Measurements from ENCODE around the gene IQCK. TPM values are rescaled to one million over a fixed set of nuclear protein-coding genes. Genes with fewer than 3 reads are reported as not detected.

IQCK gene
- total RNA-seq, 2 experiments from 2014 or later: 0.66 to 0.82 TPM

DNA sequence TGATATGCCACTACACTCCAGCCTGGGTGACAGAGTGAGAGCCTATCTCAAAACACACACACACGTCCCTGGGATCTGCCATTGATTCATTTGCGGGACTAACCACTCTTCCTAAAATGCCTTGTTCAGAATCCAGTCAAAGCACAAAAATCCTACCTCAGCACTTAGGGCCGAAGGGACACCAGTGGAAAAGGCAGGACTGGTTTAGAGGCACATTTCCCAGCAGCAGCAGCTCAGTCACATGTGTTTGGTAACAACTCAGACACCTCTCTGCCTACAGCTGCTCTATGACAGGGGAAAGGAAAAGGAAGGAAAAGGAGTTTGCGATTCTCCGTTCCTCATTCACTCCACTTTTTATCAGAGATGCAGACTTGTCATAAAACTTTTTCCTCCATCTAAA is 12.2 kb upstream of the IQCK start:
- CTCF ChIA-PET: no interaction called here
- no peak for DNase-seq
- H3K27ac Mint-ChIP-seq: no peak overlapping the region
- H3K27me3 Mint-ChIP-seq: no peaks in the 10 kb centered on the region
- H3K36me3 Mint-ChIP-seq: peaks cover 49% of the 10 kb centered on the region
- ATAC-seq: no peak
- H3K9me3 Mint-ChIP-seq (ENCODE audit: low read depth): no peaks in the 10 kb centered on the region
- H3K4me1 Mint-ChIP-seq: no peaks in the 10 kb centered on the region
- no peak overlapping the region for H3K4me3 Mint-ChIP-seq

GRCh38 chr16:19706846-19707245 is 11.2 kb upstream of the IQCK start:
- H3K27ac Mint-ChIP-seq: no peak overlapping the region
- no peaks in the 10 kb centered on the region for H3K9me3 Mint-ChIP-seq (ENCODE audit: low read depth)
- no peaks in the 10 kb centered on the region for H3K27me3 Mint-ChIP-seq
- no peak overlapping the region for H3K4me3 Mint-ChIP-seq
- no peaks in the 10 kb centered on the region for H3K4me1 Mint-ChIP-seq
- H3K36me3 Mint-ChIP-seq: peaks cover 42% of the 10 kb centered on the region
- CTCF ChIA-PET: no interaction called here
- no peak for ATAC-seq
- no peak for DNase-seq

DNA sequence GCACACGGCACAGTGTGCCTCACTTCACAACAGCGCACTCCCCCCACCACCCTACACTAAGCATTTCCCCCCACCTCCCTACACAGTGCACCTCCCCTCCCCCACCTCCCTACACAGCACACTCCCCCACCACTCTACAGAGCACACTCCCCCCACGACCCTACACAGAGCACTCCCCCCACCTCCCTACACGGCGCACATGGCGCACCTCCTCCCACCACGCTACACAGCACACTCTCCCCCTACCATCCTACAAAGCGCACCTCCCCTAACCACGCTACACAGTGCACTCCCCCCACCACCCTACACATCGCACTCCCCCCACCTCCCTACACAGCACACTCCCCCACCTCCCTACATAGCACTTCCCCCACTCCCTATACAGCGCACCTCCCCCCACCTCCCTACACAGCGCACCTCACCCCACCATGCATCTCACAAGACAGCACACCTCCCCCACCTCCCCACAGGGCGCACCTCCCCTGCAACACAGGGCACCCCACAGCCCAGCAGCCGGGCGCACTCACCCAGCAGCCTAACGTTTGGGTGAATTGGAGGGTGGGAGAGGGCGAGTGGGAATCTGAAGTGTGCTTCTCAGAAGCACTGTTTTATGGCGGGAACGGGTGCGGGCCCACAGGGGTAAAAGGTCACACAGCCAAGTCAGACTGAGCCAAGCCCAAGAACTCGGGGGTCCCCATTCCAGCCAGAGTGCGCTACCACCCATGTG is 10.3 kb upstream of the IQCK start:
- CTCF ChIA-PET: no interaction called here
- H3K27ac Mint-ChIP-seq: no peak overlapping the region
- ATAC-seq (no peak), DNase-seq (no peak)
- peaks cover 37% of the 10 kb centered on the region for H3K36me3 Mint-ChIP-seq
- H3K4me3 Mint-ChIP-seq: no peak overlapping the region
- H3K27me3 Mint-ChIP-seq: no peaks in the 10 kb centered on the region
- H3K4me1 Mint-ChIP-seq: no peaks in the 10 kb centered on the region
- H3K9me3 Mint-ChIP-seq (ENCODE audit: low read depth): no peaks in the 10 kb centered on the region

- ATAC-seq (no peak), DNase-seq (no peak)
- no peak overlapping the region for H3K4me3 Mint-ChIP-seq
- H3K9me3 Mint-ChIP-seq (ENCODE audit: low read depth): no peaks in the 10 kb centered on the region
- peaks cover 33% of the 10 kb centered on the region for H3K36me3 Mint-ChIP-seq
- CTCF ChIA-PET: no interaction called here
- no peak overlapping the region for H3K27ac Mint-ChIP-seq
- H3K4me1 Mint-ChIP-seq: no peaks in the 10 kb centered on the region
- no peaks in the 10 kb centered on the region for H3K27me3 Mint-ChIP-seq
Measured at GRCh38 chr16:19708296-19709205, 9.5 kb upstream of the IQCK start.

DNA sequence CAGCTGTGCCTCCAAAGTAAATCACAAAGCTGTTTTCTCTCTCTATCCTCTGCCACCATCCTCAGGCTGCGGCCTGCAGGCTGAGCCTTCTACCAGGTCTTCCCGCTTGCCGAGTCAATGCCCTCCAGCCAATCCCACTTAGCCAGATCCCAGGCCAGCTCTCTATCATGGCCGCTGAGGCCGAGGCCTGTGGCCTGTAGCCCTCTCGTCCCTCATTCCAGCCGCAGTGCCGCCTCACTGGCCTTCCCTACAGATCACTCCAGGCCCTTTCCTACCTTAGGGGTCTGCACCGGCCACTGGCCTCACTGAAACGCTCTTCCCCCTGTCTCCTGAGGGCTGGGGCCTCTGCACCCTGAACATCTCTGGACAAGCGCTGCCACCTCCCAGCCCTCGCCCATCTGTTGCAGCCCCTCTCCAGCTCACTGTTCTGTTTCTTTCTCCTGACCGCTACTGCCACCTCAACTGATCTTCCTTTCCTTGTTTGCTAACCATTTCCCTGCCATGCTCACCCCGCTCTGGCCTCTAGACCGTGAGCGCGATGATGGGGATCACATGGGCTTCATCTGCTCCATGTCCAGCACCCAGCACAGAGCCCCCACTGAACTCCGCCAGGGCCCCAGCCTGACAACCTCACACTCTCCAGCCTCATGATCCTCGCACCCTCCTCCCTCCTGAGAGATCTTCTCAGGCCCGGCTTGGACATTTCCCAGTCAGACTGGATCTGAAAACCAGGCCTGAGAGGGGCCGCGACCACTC is 8.5 kb upstream of the IQCK start:
- H3K9me3 Mint-ChIP-seq (ENCODE audit: low read depth): no peaks in the 10 kb centered on the region
- H3K27me3 Mint-ChIP-seq: no peaks in the 10 kb centered on the region
- DNase-seq (no peak), ATAC-seq (no peak)
- CTCF ChIA-PET: interaction anchor here (0.9 kb wide), 1 partner anchor 19 kb away, joined by 5 read pairs; no protein-coding TSS in a partner anchor
- peaks cover 36% of the 10 kb centered on the region for H3K36me3 Mint-ChIP-seq
- no peaks in the 10 kb centered on the region for H3K4me1 Mint-ChIP-seq
- no peak overlapping the region for H3K4me3 Mint-ChIP-seq
- H3K27ac Mint-ChIP-seq: no peak overlapping the region

GRCh38 chr16:19710191-19710908 is 7.7 kb upstream of the IQCK start:
- CTCF ChIA-PET: interaction anchor here (0.9 kb wide), 1 partner anchor 18 kb away, joined by 5 read pairs; no protein-coding TSS in a partner anchor
- H3K4me1 Mint-ChIP-seq: no peaks in the 10 kb centered on the region
- DNase-seq (no peak), ATAC-seq (no peak)
- H3K9me3 Mint-ChIP-seq (ENCODE audit: low read depth): no peaks in the 10 kb centered on the region
- H3K36me3 Mint-ChIP-seq: peaks cover 32% of the 10 kb centered on the region
- no peak overlapping the region for H3K4me3 Mint-ChIP-seq
- H3K27me3 Mint-ChIP-seq: no peaks in the 10 kb centered on the region
- H3K27ac Mint-ChIP-seq: no peak overlapping the region

DNA sequence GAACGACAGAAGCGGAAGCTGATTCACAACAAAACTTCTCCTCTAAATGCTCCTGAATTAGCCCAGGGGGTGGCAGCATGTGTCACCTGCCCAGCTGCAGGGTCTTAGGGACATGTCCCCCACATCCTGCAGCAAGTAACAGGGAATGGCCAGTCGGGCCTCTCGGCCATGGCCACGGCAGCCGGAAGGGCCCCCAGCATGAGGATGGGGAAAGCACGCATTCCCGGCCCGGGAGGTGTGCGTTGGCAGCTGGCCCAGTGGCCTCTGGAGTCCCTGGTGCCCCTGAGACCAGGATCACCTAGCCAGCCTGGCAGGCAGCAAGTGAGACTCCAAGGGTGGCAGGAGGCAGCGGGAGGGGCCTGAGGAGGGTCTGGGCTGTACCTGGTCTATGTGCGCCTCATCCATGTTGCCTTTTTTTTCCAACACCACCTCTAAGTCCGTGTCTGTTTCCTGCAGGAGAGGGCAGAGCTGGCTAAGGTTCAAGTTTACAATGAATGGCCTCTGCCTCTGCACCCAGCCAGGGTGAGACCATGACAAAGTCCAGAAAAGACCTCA is 7.0 kb upstream of the IQCK start:
- CTCF ChIA-PET: no interaction called here

DNA sequence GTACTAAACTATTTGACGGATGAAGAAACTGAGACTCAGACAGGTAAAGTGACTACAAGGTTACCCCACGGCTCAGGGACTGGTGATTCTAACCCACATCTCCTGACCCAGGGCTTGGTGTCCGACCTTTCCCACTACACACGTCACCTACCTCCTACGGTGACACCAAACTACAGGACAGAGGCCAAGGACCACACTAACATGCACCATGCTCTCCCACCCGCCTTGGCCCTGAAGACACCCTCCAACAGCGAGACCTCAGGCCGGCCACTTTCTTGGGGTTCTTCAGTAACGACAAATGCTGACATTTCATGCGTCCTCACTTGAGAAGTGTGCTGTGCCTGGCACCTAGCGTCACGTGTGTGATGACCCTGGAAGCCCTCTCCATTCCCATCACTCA is 6.4 kb upstream of the IQCK start:
- H3K4me1 Mint-ChIP-seq: peaks cover 7% of the 10 kb centered on the region
- DNase-seq (no peak), ATAC-seq (no peak)
- peaks cover 23% of the 10 kb centered on the region for H3K36me3 Mint-ChIP-seq
- H3K27me3 Mint-ChIP-seq: no peaks in the 10 kb centered on the region
- no peak overlapping the region for H3K4me3 Mint-ChIP-seq
- H3K27ac Mint-ChIP-seq: no peak overlapping the region
- CTCF ChIA-PET: no interaction called here
- H3K9me3 Mint-ChIP-seq (ENCODE audit: low read depth): no peaks in the 10 kb centered on the region

More for the DNA sequence above, 7.0 kb upstream of the IQCK start:
- no peaks in the 10 kb centered on the region for H3K27me3 Mint-ChIP-seq
- no peak overlapping the region for H3K27ac Mint-ChIP-seq
- ATAC-seq: no peak
- no peak for DNase-seq
- H3K4me3 Mint-ChIP-seq: no peak overlapping the region
- no peaks in the 10 kb centered on the region for H3K9me3 Mint-ChIP-seq (ENCODE audit: low read depth)
- peaks cover 26% of the 10 kb centered on the region for H3K36me3 Mint-ChIP-seq
- H3K4me1 Mint-ChIP-seq: peaks cover under 1% of the 10 kb centered on the region

GRCh38 chr16:19712418-19713058 is 5.5 kb upstream of the IQCK start:
- DNase-seq (no peak), ATAC-seq (no peak)
- peaks cover 20% of the 10 kb centered on the region for H3K36me3 Mint-ChIP-seq
- no peak overlapping the region for H3K4me3 Mint-ChIP-seq
- H3K27ac Mint-ChIP-seq: no peak overlapping the region
- peaks cover 13% of the 10 kb centered on the region for H3K4me1 Mint-ChIP-seq
- CTCF ChIA-PET: no interaction called here
- H3K27me3 Mint-ChIP-seq: no peaks in the 10 kb centered on the region
- no peaks in the 10 kb centered on the region for H3K9me3 Mint-ChIP-seq (ENCODE audit: low read depth)

DNA sequence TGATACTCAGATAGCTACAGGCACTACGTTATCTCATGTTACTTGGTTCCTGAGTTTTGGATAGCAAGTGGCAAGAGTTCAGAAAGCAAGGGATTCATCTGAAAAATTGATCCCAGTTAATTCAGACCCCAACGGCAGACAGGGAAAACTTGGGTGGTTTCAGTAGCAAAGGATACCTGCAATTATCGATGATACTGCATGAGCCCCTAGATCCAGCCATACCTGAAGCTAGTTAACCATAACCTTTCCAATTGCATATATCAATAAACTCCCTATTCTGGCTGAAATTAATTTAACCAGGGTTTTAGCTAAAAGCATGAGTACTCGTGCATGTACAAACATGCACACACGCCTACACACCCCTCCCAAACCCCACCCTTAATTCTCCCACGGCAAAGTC is 4.4 kb upstream of the IQCK start:
- Mint-ChIP-seq H3K4me1 (peaks cover 13% of the 10 kb centered on the region), H3K9me3 (ENCODE audit: low read depth) (no peaks in the 10 kb centered on the region), H3K4me3 (no peak overlapping the region), H3K27ac (no peak overlapping the region), H3K27me3 (no peaks in the 10 kb centered on the region), H3K36me3 (peaks cover 20% of the 10 kb centered on the region)
- CTCF ChIA-PET: no interaction called here
- no peak for ATAC-seq
- DNase-seq: no peak

DNA sequence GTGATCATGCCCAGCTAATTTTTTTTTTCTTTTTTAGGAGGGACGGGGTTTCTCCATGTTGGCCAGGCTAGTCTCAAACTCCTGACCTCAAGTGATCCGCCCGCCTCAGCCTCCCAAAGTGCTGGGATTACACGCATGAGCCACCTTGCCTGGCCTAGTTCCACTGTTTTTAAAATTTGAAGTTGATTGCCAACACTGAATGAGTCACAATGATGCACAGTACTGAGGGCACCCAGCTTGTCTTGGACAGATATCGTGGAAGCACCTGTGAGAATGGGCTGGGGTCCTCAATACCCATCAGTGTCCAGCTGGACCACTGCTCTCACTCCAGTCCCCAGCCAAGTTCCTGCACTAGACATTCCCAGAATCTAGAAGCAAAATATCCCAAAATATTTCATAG is 2.5 kb upstream of the IQCK start:
- peaks cover 14% of the 10 kb centered on the region for H3K36me3 Mint-ChIP-seq
- no peak overlapping the region for H3K4me3 Mint-ChIP-seq
- H3K4me1 Mint-ChIP-seq: peaks cover 19% of the 10 kb centered on the region
- H3K9me3 Mint-ChIP-seq (ENCODE audit: low read depth): no peaks in the 10 kb centered on the region
- ATAC-seq (no peak), DNase-seq (no peak)
- CTCF ChIA-PET: no interaction called here
- H3K27me3 Mint-ChIP-seq: no peaks in the 10 kb centered on the region
- no peak overlapping the region for H3K27ac Mint-ChIP-seq

DNA sequence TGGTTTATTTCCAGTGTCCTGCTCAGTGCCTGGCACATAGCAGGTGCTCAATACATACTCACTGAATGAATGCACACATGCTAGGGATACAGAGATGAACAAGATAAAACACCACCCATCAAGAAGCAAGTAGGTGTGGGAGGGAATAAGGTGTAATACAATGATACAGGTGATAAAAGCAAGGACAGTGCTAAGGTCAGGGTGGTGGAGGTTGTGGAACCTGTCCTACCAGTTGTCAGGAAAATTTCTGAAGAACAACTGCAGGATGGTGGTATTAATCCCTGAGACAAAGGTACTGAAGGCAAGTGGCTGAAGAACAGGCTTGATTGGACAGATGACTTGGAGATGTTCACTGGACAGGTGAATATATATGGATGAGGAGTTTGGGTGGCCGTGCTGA is 1.9 kb upstream of the IQCK start:
- H3K36me3 Mint-ChIP-seq: peaks cover 14% of the 10 kb centered on the region
- no peak overlapping the region for H3K27ac Mint-ChIP-seq
- H3K4me3 Mint-ChIP-seq: peak overlapping the region; percentile 91
- peaks cover 21% of the 10 kb centered on the region for H3K4me1 Mint-ChIP-seq
- ATAC-seq (no peak), DNase-seq (no peak)
- CTCF ChIA-PET: no interaction called here
- H3K9me3 Mint-ChIP-seq (ENCODE audit: low read depth): no peaks in the 10 kb centered on the region
- no peaks in the 10 kb centered on the region for H3K27me3 Mint-ChIP-seq
